HCT116 (cell line): ENCODE data around the gene SIRT6.

Source experiments
- CTCF ChIP-seq, 3 experiments: fragments of 200-600 bp in 1 of 3; sonication (generic) in 1 of 3; IDR thresholded peaks in 2 of 3; conservative IDR thresholded peaks in 1 of 3; 2 replicates each; pipeline ENCODE4 v1.5.1; 2012 to 2017; ENCODE audit warnings: low read depth in 2 of 3, low read length in 2 of 3, antibody characterized with exemption in 1 of 3, borderline replicate concordance in 1 of 3, control low read depth in 1 of 3, mild to moderate bottlenecking in 1 of 3, mixed read lengths in 1 of 3, mixed run types in 1 of 3, moderate library complexity in 1 of 3; ENCODE audit not compliant: insufficient read depth in 1 of 3
- EZH2 ChIP-seq: fragments of 200-600 bp; sonication (generic); IDR thresholded peaks from 2 replicates; pipeline ENCODE4 v1.6.1; 2017; ENCODE audit warnings: antibody characterized with exemption, mixed run types
- POLR2A ChIP-seq: IDR thresholded peaks from 2 replicates; pipeline ENCODE4 v1.7.0; 2011; ENCODE audit warnings: borderline replicate concordance; ENCODE audit not compliant: insufficient read depth, insufficient read length; ENCODE audit errors: extremely low read depth
- REST ChIP-seq: IDR thresholded peaks from 2 replicates; pipeline ENCODE4 v1.6.1; 2012; ENCODE audit warnings: low read depth
- SP1 ChIP-seq: IDR thresholded peaks from 2 replicates; pipeline ENCODE4 v1.6.1; 2012; ENCODE audit warnings: low read depth
- ZNF274 ChIP-seq: fragments of 200-500 bp; sonication (Bioruptor generic); IDR thresholded peaks from 2 replicates; pipeline ENCODE4 v1.6.1; 2014; ENCODE audit warnings: mild to moderate bottlenecking, low read depth, low read length, inconsistent platforms

GRCh38 chr19:4197228-4197624, 14.9 kb upstream of the SIRT6 start:
- TF ChIP-seq POLR2A (no peak), CTCF (IDR thresholded peaks at IDR 0.05 in 2 of 3, conservative IDR thresholded peaks at IDR 0.05 in 1 of 3; ENCODE audit: borderline replicate concordance in 1 of 3, insufficient read depth in 1 of 3, low read depth in 2 of 3, low read length in 2 of 3) (no peak), REST (no peak), EZH2 (no peak), SP1 (no peak), ZNF274 (no peak)
